ENCODE data around the gene STARD10.

STARD10 gene

DNA sequence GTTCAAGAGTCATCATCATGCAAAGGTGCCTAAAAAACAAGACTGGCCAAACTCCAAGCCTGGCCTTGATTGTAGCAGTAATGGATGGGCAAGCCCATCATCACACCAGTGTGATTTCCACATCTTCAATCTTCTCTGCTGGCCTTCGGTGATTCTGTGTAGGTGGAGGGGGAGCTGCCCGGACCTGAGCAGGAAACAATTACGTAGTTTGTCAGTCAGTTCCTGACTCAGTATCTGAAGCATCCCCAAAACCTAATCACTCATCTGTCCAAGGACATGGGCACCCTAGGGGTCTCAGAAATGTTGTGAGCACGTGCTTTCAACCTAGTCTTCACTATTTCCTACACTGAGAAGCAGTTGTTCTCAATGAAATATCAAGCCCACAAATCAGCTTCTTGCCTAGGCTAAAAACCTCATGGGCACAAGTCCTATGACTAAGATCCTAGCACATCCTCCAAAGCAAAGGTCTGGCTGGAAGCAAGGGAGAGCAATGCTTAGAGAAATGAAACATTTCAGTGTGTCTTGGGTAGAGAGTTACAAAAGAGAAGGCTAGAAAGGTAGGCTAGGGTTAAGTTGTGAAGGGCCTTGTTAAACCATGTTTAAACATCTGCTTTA, 45.0 kb upstream of the STARD10 start:
- no peak for DNase-seq (ENCODE audit: extremely low read depth, insufficient read length)
- TF ChIP-seq, protein P1, sequence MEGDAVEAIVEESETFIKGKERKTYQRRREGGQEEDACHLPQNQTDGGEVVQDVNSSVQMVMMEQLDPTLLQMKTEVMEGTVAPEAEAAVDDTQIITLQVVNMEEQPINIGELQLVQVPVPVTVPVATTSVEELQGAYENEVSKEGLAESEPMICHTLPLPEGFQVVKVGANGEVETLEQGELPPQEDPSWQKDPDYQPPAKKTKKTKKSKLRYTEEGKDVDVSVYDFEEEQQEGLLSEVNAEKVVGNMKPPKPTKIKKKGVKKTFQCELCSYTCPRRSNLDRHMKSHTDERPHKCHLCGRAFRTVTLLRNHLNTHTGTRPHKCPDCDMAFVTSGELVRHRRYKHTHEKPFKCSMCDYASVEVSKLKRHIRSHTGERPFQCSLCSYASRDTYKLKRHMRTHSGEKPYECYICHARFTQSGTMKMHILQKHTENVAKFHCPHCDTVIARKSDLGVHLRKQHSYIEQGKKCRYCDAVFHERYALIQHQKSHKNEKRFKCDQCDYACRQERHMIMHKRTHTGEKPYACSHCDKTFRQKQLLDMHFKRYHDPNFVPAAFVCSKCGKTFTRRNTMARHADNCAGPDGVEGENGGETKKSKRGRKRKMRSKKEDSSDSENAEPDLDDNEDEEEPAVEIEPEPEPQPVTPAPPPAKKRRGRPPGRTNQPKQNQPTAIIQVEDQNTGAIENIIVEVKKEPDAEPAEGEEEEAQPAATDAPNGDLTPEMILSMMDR (IDR thresholded peaks at IDR 0.05; ENCODE audit: insufficient read depth, low read length, poor library complexity, severe bottlenecking): no peak
- H3K27me3 ChIP-seq (replicated peaks; ENCODE audit: control insufficient read depth, insufficient read depth, low read length): no peaks in the 10 kb centered on the region
- H3K36me3 ChIP-seq (ENCODE audit: control insufficient read depth, insufficient read depth, low read length): peaks cover 36% of the 10 kb centered on the region
- H3K4me3 ChIP-seq (replicated peaks; ENCODE audit: low read depth, low read length): no peak overlapping the region

- DNase-seq (ENCODE audit: extremely low read depth, insufficient read length): no peak
- H3K4me3 ChIP-seq (replicated peaks; ENCODE audit: low read depth, low read length): no peak overlapping the region
- TF ChIP-seq, protein P1 (IDR thresholded peaks at IDR 0.05; ENCODE audit: insufficient read depth, low read length, poor library complexity, severe bottlenecking): no peak
- H3K36me3 ChIP-seq (ENCODE audit: control insufficient read depth, insufficient read depth, low read length): peaks cover 41% of the 10 kb centered on the region
- H3K27me3 ChIP-seq (replicated peaks; ENCODE audit: control insufficient read depth, insufficient read depth, low read length): no peaks in the 10 kb centered on the region
These were observed 42.3 kb upstream of the STARD10 start for GRCh38 chr11:72836111-72836510.

DNA sequence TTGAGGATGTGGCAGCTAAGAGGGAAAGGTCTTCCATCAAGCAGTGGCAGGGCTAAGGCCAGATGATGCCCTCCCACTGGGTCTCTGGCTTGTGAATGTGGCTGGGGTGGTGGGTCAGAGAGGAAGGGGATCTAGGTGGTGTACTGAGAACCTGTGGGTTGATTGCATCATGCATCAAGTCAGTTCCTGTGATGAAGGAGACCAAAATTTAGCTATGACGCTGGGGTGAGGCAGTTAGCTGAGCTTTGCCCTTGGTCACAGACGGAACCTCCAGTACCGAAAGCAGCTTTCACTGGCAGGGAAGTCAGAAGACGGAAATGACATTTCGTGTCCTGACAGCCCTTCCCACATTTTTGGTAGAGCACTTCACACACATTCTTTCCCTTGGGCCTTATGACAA, 41.1 kb upstream of the STARD10 start:
- Histone ChIP-seq H3K36me3 (ENCODE audit: control insufficient read depth, insufficient read depth, low read length) (peaks cover 39% of the 10 kb centered on the region), H3K4me3 (replicated peaks; ENCODE audit: low read depth, low read length) (no peak overlapping the region), H3K27me3 (replicated peaks; ENCODE audit: control insufficient read depth, insufficient read depth, low read length) (no peaks in the 10 kb centered on the region)
- no peak for DNase-seq (ENCODE audit: extremely low read depth, insufficient read length)
- TF ChIP-seq, protein P1 (IDR thresholded peaks at IDR 0.05; ENCODE audit: insufficient read depth, low read length, poor library complexity, severe bottlenecking): no peak

DNA sequence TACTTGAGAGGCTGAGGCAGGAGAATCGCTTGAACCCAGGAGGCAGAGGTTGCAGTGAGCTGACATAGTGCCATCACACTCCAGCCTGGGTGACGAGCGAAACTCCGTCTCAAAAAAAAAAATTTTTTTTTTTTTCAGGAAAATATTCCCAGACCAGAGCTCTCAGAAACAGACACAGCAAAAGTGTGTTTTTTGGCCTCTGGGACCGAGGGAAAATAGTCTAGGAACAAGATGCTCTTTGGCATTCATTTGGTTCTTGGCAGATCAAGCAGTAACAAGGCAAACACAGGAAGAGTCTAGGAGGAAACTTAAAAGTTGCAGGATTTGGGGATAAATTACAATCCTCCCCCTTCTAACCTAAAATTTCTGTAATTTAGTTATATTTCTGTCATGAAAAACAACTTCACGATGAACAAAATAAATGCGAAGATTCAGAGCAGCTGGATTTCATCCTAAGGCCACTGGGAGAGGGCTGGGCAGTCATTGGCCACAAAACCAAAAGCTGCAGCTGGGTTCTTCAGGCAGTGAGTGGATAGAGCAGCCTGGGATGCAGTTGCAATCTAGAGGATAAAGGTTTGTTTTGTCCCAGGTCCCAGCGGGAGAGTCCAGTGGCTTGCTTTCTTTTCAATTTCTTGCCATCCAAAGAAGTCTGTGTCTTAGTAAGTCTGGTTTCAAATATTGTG, 40.1 kb upstream of the STARD10 start:
- Histone ChIP-seq H3K4me3 (replicated peaks; ENCODE audit: low read depth, low read length) (no peak overlapping the region), H3K36me3 (ENCODE audit: control insufficient read depth, insufficient read depth, low read length) (peaks cover 36% of the 10 kb centered on the region), H3K27me3 (replicated peaks; ENCODE audit: control insufficient read depth, insufficient read depth, low read length) (no peaks in the 10 kb centered on the region)
- TF ChIP-seq, protein P1 (IDR thresholded peaks at IDR 0.05; ENCODE audit: insufficient read depth, low read length, poor library complexity, severe bottlenecking): no peak
- DNase-seq (ENCODE audit: extremely low read depth, insufficient read length): no peak

GRCh38 chr11:72833083-72833733, 39.4 kb upstream of the STARD10 start:
- Histone ChIP-seq H3K36me3 (ENCODE audit: control insufficient read depth, insufficient read depth, low read length) (peaks cover 38% of the 10 kb centered on the region), H3K4me3 (replicated peaks; ENCODE audit: low read depth, low read length) (no peak overlapping the region), H3K27me3 (replicated peaks; ENCODE audit: control insufficient read depth, insufficient read depth, low read length) (no peaks in the 10 kb centered on the region)
- DNase-seq (ENCODE audit: extremely low read depth, insufficient read length): no peak
- TF ChIP-seq, protein P1 (IDR thresholded peaks at IDR 0.05; ENCODE audit: insufficient read depth, low read length, poor library complexity, severe bottlenecking): no peak

All from GM06990 (cell line).